Cardiac atrium fibroblast (primary cell): ENCODE measurements around the gene KIR3DL1. TPM values are rescaled to one million over a fixed set of nuclear protein-coding genes. Genes with fewer than 3 reads are reported as not detected.

Experiments used
- total RNA-seq: library from RNA; depleted of rRNA; stranded (reverse); fragments of >200 nt; gene quantifications from 2 replicates; pipeline ENCODE4 v1.2.3, GENCODE V29; 2015

KIR3DL1 gene
- total RNA-seq: not detected in 2 replicates

DNA sequence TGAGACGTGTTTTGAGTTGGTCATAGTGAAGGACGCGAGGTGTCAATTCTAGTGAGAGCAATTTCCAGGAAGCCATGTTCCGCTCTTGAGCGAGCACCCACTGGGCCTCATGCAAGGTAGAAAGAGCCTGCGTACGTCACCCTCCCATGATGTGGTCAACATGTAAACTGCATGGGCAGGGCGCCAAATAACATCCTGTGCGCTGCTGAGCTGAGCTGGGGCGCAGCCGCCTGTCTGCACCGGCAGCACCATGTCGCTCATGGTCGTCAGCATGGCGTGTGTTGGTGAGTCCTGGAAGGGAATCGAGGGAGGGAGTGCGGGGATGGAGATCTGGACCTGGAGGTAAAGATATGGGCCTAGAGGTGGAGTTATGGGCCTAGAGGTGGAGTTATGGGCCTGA, at the start of gene KIR3DL1:
KIR3DL1 (plus strand) TSS at position 218 of the 400 bp plus-strand sequence.

DNA sequence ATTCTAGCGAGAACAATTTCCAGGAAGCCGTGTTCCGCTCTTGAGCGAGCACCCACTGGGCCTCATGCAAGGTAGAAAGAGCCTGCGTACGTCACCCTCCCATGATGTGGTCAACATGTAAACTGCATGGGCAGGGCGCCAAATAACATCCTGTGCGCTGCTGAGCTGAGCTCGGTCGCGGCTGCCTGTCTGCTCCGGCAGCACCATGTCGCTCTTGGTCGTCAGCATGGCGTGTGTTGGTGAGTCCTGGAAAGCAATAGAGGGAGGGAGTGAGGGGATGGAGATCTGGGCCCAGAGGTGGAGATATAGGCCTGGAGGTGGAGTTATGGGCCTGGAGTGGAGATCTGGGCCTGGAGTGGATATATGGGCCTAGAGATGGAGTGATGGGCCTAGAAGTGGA, 46.6 kb upstream of the KIR3DL1 start, which contains the start of gene KIR2DL1:
KIR2DL1 (plus strand) TSS at position 148 of the 400 bp plus-strand sequence; CDS start at position 206, 58 bp downstream.

DNA sequence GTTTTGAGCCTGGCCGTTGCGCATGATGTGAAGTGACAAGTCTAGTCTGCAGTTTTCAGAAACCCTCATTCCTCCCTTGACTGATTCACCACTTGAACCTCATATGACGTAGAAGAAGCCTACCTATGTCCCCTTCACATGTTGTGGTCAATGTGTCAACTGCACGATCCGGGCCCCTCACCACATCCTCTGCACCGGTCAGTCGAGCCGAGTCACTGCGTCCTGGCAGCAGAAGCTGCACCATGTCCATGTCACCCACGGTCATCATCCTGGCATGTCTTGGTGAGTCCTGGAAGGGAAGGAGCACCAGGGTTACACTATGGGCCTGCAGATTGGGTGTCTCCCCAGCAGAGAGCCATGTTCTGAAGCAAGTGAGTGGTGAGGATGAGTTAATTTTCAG, 12.9 kb upstream of the KIR3DL1 start, which contains the start of gene KIR2DL4:
KIR2DL4 (plus strand) TSS at position 201 of the 400 bp plus-strand sequence; CDS start at position 243, 42 bp downstream.

DNA sequence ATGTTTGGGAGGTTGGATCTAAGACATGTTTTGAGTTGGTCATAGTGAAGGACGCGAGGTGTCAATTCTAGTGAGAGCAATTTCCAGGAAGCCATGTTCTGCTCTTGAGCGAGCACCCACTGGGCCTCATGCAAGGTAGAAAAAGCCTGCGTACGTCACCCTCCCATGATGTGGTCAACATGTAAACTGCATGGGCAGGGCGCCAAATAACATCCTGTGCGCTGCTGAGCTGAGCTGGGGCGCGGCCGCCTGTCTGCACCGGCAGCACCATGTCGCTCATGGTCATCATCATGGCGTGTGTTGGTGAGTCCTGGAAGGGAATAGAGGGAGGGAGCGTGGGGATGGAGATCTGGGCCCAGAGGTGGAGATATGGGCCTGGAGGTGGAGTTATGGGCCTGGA, 16.2 kb downstream of the KIR3DL1 start, which contains the start of gene KIR2DS4:
KIR2DS4 (plus strand) TSS at position 181 of the 400 bp plus-strand sequence.

GRCh38 chr19:54850061-54850640, 33.9 kb downstream of the KIR3DL1 start, which contains the start of gene KIR3DL2:
Gene KIR3DL2 (plus strand): TSS chr19:54850443. CDS start chr19:54850476, 33 bp downstream.

DNA sequence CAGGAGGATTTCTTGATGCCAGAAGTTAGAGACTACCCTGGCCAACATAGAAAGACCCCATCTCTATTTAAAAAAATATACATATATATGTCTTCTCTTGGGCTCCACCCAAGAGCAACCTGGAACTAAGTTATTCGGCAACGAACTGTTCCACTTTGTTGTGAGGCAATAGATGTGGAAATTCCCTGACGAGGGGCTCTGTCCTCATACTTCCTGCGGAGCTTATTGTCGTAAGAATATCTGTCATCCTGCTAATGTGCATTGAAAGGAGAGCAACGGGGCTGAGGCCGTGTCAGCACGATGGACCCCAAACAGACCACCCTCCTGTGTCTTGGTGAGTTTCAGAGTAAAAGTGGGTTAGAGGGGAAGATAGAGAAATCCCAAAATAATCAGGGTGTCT, 57.7 kb downstream of the KIR3DL1 start, which contains the start of gene FCAR:
FCAR (plus strand) TSS at position 246 of the 400 bp plus-strand sequence; CDS start at position 301, 55 bp downstream.

Other genes with a start within 250 kb of the KIR3DL1 start
- gene LILRA2, start 242.7 kb upstream of the KIR3DL1 start, total RNA-seq: not detected in 2 replicates
- not detected in 2 replicates for gene LILRA1, start 222.8 kb upstream of the KIR3DL1 start, total RNA-seq
- gene LILRB1, start 186.0 kb upstream of the KIR3DL1 start, total RNA-seq: not detected in 2 replicates
- not detected in 2 replicates for gene LILRB4, start 153.5 kb upstream of the KIR3DL1 start, total RNA-seq
- not detected in 2 replicates for gene KIR3DL3, start 92.0 kb upstream of the KIR3DL1 start, total RNA-seq
- gene KIR2DL3, start 78.0 kb upstream of the KIR3DL1 start, total RNA-seq: not detected in 2 replicates
- not detected in 2 replicates for gene KIR2DL1, start 46.7 kb upstream of the KIR3DL1 start, total RNA-seq
- not detected in 2 replicates for gene KIR2DL4, start 12.9 kb upstream of the KIR3DL1 start, total RNA-seq
- gene KIR2DS4, start 16.2 kb downstream of the KIR3DL1 start, total RNA-seq: not detected in 2 replicates
- not detected in 2 replicates for gene KIR3DL2, start 34.0 kb downstream of the KIR3DL1 start, total RNA-seq
- gene FCAR, start 57.8 kb downstream of the KIR3DL1 start, total RNA-seq: not detected in 2 replicates
- not detected in 2 replicates for gene NCR1, start 89.7 kb downstream of the KIR3DL1 start, total RNA-seq
- gene NLRP7, start 131.1 kb downstream of the KIR3DL1 start, total RNA-seq: not detected in 2 replicates
- not detected in 2 replicates for gene NLRP2, start 149.9 kb downstream of the KIR3DL1 start, total RNA-seq
- gene GP6, start 221.8 kb downstream of the KIR3DL1 start, total RNA-seq: not detected in 2 replicates
- 9.4 and 10.8 TPM in 2 replicates for gene RDH13, start 246.7 kb downstream of the KIR3DL1 start, total RNA-seq